SK-N-SH treated with all-trans-retinoic acid at 6 μM for 48 hours (cell line): Measurements from ENCODE around the gene MTA1.

Source experiments
- ATAC-seq: fragments of 200-7000 bp; cut with Tn5 transposase; 3 replicates; pipeline ENCODE4 v1.9.1; 2020; ENCODE audit warnings: mild to moderate bottlenecking, moderate library complexity
- ARNTL ChIP-seq: fragments of 450-650 bp; formaldehyde crosslinking; IDR thresholded peaks from 2 replicates; pipeline ENCODE4 v1.5.0; 2020; ENCODE audit warnings: low read depth, mild to moderate bottlenecking, moderate library complexity, borderline replicate concordance
- BACH2 ChIP-seq: fragments of 250-450 bp; sonication (Bioruptor Pico); IDR thresholded peaks from 2 replicates; pipeline ENCODE4 v1.9.0; 2021; ENCODE audit warnings: mild to moderate bottlenecking, borderline replicate concordance
- CREB5 ChIP-seq: fragments of 250-450 bp; sonication (Bioruptor Pico); IDR thresholded peaks from 2 replicates; pipeline ENCODE4 v1.5.1; 2020; ENCODE audit warnings: low read depth, mild to moderate bottlenecking, moderate library complexity
- CSDC2 ChIP-seq: fragments of 250-450 bp; sonication (Bioruptor Pico); IDR thresholded peaks from 2 replicates; pipeline ENCODE4 v1.5.0; 2020; ENCODE audit warnings: mild to moderate bottlenecking, moderate library complexity
- CSRNP3 ChIP-seq: fragments of 250-450 bp; sonication (Bioruptor Pico); IDR thresholded peaks from 2 replicates; pipeline ENCODE4 v1.5.1; 2021; ENCODE audit warnings: mild to moderate bottlenecking, moderate library complexity
- ESRRG ChIP-seq: fragments of 250-450 bp; sonication (Bioruptor Pico); IDR thresholded peaks from 2 replicates; pipeline ENCODE4 v1.6.1; 2021; ENCODE audit warnings: mild to moderate bottlenecking
- GLIS3 ChIP-seq: fragments of 250-450 bp; sonication (Bioruptor Pico); IDR thresholded peaks from 2 replicates; pipeline ENCODE4 v1.5.0; 2020; ENCODE audit warnings: mild to moderate bottlenecking, moderate library complexity
- ISL1 ChIP-seq: fragments of 250-450 bp; sonication (Bioruptor Pico); IDR thresholded peaks from 2 replicates; pipeline ENCODE4 v2.1.2; 2022; ENCODE audit warnings: mild to moderate bottlenecking, moderate library complexity
- OSR1 ChIP-seq: fragments of 250-450 bp; sonication (Bioruptor Pico); IDR thresholded peaks from 2 replicates; pipeline ENCODE4 v1.8.0; 2022; ENCODE audit warnings: moderate library complexity, mild to moderate bottlenecking, inconsistent platforms
- PATZ1 ChIP-seq: fragments of 250-450 bp; sonication (Bioruptor Pico); IDR thresholded peaks from 2 replicates; pipeline ENCODE4 v1.8.0; 2020; ENCODE audit warnings: mild to moderate bottlenecking, moderate library complexity, borderline replicate concordance
- POU6F1 ChIP-seq: fragments of 250-450 bp; sonication (Bioruptor Pico); IDR thresholded peaks from 2 replicates; pipeline ENCODE4 v1.8.0; 2021; ENCODE audit warnings: low read depth, mild to moderate bottlenecking, moderate library complexity, borderline replicate concordance
- PPARA ChIP-seq: fragments of 250-450 bp; sonication (Bioruptor Pico); IDR thresholded peaks from 2 replicates; pipeline ENCODE4 v1.5.0; 2020; ENCODE audit warnings: mild to moderate bottlenecking, borderline replicate concordance
- RARB ChIP-seq: fragments of 250-450 bp; sonication (Bioruptor Pico); IDR thresholded peaks from 2 replicates; pipeline ENCODE4 v1.8.0; 2021; ENCODE audit warnings: mild to moderate bottlenecking, moderate library complexity
- SNAI2 ChIP-seq: fragments of 250-450 bp; sonication (Bioruptor Pico); IDR thresholded peaks from 2 replicates; pipeline ENCODE4 v1.5.0; 2020; ENCODE audit warnings: mild to moderate bottlenecking, moderate library complexity
- TCF4 ChIP-seq: fragments of 250-450 bp; sonication (Bioruptor Pico); IDR thresholded peaks from 2 replicates; pipeline ENCODE4 v1.8.0; 2021; ENCODE audit warnings: mild to moderate bottlenecking, moderate library complexity, borderline replicate concordance
- TOX ChIP-seq: fragments of 250-450 bp; sonication (Bioruptor Pico); IDR thresholded peaks from 2 replicates; pipeline ENCODE4 v1.8.0; 2021; ENCODE audit warnings: mild to moderate bottlenecking, moderate library complexity, borderline replicate concordance
- TSHZ2 ChIP-seq: fragments of 250-450 bp; sonication (Bioruptor Pico); IDR thresholded peaks from 2 replicates; pipeline ENCODE4 v1.5.0; 2020; ENCODE audit warnings: mild to moderate bottlenecking, moderate library complexity
- ZC3H10 ChIP-seq: fragments of 250-450 bp; sonication (Bioruptor Pico); IDR thresholded peaks from 2 replicates; pipeline ENCODE4 v1.5.1; 2021; ENCODE audit warnings: mild to moderate bottlenecking, moderate library complexity
- ZFP3 ChIP-seq: fragments of 250-450 bp; sonication (Bioruptor Pico); IDR thresholded peaks from 2 replicates; pipeline ENCODE4 v1.5.0; 2020; ENCODE audit warnings: mild to moderate bottlenecking, moderate library complexity
- ZFP30 ChIP-seq: fragments of 450-650 bp; formaldehyde crosslinking; IDR thresholded peaks from 2 replicates; pipeline ENCODE4 v1.5.0; 2022; ENCODE audit warnings: mild to moderate bottlenecking, moderate library complexity
- ZNF565 ChIP-seq: fragments of 450-650 bp; formaldehyde crosslinking; conservative IDR thresholded peaks from 2 replicates; pipeline ENCODE4 v1.5.0; 2020; ENCODE audit warnings: low read depth, mild to moderate bottlenecking, moderate library complexity
- ZNF70 ChIP-seq: fragments of 450-650 bp; formaldehyde crosslinking; IDR thresholded peaks from 2 replicates; pipeline ENCODE4 v1.5.0; 2020; ENCODE audit warnings: mild to moderate bottlenecking, moderate library complexity
- ZNF8 ChIP-seq: fragments of 450-650 bp; formaldehyde crosslinking; IDR thresholded peaks from 2 replicates; pipeline ENCODE4 v1.5.0; 2020; ENCODE audit warnings: mild to moderate bottlenecking, moderate library complexity

MTA1 gene

GRCh38 chr14:105431256-105431655, 11.6 kb downstream of the MTA1 start:
- no peak for ATAC-seq
- TF ChIP-seq PPARA (CRISPR knock-in tag) (no peak), TOX (CRISPR knock-in tag) (no peak), ZFP3 (CRISPR knock-in tag) (no peak), ESRRG (CRISPR knock-in tag) (no peak), BACH2 (CRISPR knock-in tag) (no peak), CSRNP3 (CRISPR knock-in tag) (no peak), CSDC2 (CRISPR knock-in tag) (no peak), ZNF565 (CRISPR knock-in tag) (no peak), PATZ1 (CRISPR knock-in tag) (no peak), ZNF8 (CRISPR knock-in tag) (no peak), ZNF70 (CRISPR knock-in tag) (no peak), ARNTL (no peak), SNAI2 (CRISPR knock-in tag) (no peak), TCF4 (CRISPR knock-in tag) (no peak), ZFP30 (CRISPR knock-in tag) (no peak), ZC3H10 (CRISPR knock-in tag) (no peak), CREB5 (CRISPR knock-in tag) (no peak), TSHZ2 (CRISPR knock-in tag) (no peak), OSR1 (CRISPR knock-in tag) (no peak)

- TF ChIP-seq RARB (no peak), GLIS3 (CRISPR knock-in tag) (no peak), OSR1 (CRISPR knock-in tag) (no peak), TCF4 (CRISPR knock-in tag) (no peak), TOX (CRISPR knock-in tag) (no peak), BACH2 (CRISPR knock-in tag) (no peak), ZFP30 (CRISPR knock-in tag) (no peak), ZNF8 (CRISPR knock-in tag) (no peak), TSHZ2 (CRISPR knock-in tag) (no peak), CSDC2 (CRISPR knock-in tag) (no peak), CSRNP3 (CRISPR knock-in tag) (no peak), ISL1 (CRISPR knock-in tag) (no peak), POU6F1 (CRISPR knock-in tag) (no peak)
- no peak for ATAC-seq
Measured at GRCh38 chr14:105432657-105433056, 13.0 kb downstream of the MTA1 start.
